GM12875 (cell line): ENCODE results near the gene TMEM147.
A peak's percentile ranks its signal among the peaks of the same experiment; 100 is the strongest.

Experiments
- H3K4me3 ChIP-seq: one replicate; pipeline ENCODE4 v1.5.1; 2011; ENCODE audit warnings: low read depth, low read length, control low read depth
- CTCF ChIP-seq: IDR thresholded peaks from 2 replicates; pipeline ENCODE4 v1.5.1; 2011; ENCODE audit warnings: low read depth, mild to moderate bottlenecking, control low read depth, inconsistent platforms, low read length, moderate library complexity, borderline replicate concordance; ENCODE audit not compliant: insufficient read depth

The TMEM147 gene

GRCh38 chr19:35502751-35503150 is 42.7 kb upstream of the TMEM147 start:
- no peak overlapping the region for H3K4me3 ChIP-seq
- no peak for TF ChIP-seq CTCF

- H3K4me3 ChIP-seq = no peak overlapping the region
- no peak for TF ChIP-seq CTCF
These were observed 39.4 kb upstream of the TMEM147 start for GRCh38 chr19:35506011-35506410.

GRCh38 chr19:35507561-35507960 is 37.9 kb upstream of the TMEM147 start:
- no peak for TF ChIP-seq CTCF

DNA sequence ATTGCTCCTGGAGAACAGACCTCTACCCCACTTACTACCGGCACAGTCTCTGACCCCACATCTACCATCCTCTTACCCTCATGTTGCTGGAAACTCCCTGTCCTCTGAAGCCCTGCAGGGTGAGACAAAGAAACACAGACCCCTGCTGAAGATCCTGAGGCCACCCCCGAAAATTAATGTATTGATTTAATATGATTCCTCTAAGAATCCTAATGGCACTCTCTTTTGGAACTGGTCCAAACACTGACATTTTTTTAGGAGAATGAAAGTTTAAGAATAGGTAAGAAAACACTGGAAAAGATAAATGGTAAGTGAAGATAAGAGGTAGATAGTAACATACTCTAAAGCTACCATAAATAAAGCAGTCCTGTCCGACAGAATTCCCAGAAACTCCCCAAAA is 37.3 kb upstream of the TMEM147 start:
- TF ChIP-seq CTCF = no peak
- no peak overlapping the region for H3K4me3 ChIP-seq

More at GRCh38 chr19:35507561-35507960, 37.9 kb upstream of the TMEM147 start:
- H3K4me3 ChIP-seq = no peak overlapping the region

GRCh38 chr19:35509018-35509652 is 36.3 kb upstream of the TMEM147 start:
- H3K4me3 ChIP-seq = peak overlapping the region; percentile 46
- TF ChIP-seq CTCF = no peak

DNA sequence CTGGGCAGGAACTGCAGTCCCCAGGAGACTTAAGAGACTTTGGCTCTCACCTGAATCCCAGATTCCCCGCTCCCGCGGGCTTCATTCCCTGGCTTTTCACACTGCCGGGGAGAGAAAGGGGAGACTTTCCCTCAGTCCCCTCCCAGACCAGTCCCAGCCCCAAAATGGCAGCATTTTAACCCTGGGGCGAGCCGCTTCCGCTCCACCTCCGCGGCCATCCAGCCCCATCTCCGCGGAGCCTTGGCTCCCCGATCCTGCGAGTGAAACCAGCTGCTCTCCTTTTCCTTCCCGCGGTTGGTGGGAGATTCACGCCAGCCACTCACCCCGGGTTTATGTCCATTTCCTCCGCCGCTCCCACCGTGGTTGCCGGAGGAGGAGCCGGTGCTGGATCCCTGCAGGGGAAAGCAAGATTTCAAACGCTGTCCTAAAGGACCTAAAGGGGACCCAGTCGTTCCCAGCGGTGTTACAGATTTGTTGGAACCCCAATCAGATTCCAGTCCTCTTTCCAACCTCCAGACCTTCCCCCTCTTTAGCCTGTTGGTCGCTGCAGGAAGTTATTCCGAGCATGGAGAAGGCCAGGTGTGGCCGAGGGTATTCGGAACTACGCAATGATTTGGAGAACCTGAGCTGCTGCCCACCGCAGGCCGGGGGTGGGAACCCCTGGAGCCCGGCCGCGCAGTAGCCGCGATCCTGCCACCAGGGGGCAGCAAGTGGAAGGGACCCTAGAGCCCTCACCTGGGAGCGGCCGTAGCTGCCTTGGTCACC is 35.4 kb upstream of the TMEM147 start:
- peak; percentile 96 for TF ChIP-seq CTCF
- H3K4me3 ChIP-seq = peak overlapping the region; percentile 46

DNA sequence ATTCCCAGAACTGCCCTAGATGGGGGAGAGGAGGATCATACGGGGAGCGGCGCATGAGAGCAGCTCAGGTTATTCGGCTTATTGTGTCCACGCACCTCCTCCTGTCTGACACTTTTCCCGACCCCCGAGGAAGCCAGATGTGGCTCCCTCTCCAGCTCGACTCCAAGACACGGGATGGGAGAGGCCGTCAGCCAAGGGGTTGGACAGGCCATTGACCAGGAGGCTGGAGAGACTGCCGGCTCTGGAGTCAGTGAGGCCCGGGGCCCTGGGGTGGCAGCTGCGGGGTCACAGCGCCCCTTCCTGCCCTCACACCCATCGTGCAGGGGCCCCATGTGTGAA is 34.8 kb upstream of the TMEM147 start:
- H3K4me3 ChIP-seq = no peak overlapping the region
- no peak for TF ChIP-seq CTCF
